GM12892 (cell line): ENCODE results near the gene STON1. TPM values are rescaled to one million over a fixed set of nuclear protein-coding genes. Genes with fewer than 3 reads are reported as not detected.
A peak's percentile ranks its signal among the peaks of the same experiment; 100 is the strongest.

Experiments
- DNase-seq: peaks from one replicate; pipeline ENCODE4 v3.0.0; 2011; ENCODE audit not compliant: insufficient read length
- FAIRE-seq: peaks from 2 replicates; lab custom pipeline; 2011; peaks lifted over from hg19 to GRCh38; lab: Jason Lieb, UNC
- POLR2A ChIP-seq: IDR thresholded peaks from 2 replicates; pipeline ENCODE4 v1.6.1; 2011; ENCODE audit warnings: low read depth, low read length, control low read depth
- POLR2AphosphoS5 ChIP-seq: IDR thresholded peaks from 2 replicates; pipeline ENCODE4 v1.6.1; 2011; ENCODE audit warnings: low read depth, low read length, control low read depth
- TAF1 ChIP-seq: IDR thresholded peaks from 2 replicates; pipeline ENCODE4 v1.6.1; 2011; ENCODE audit warnings: low read depth, mild to moderate bottlenecking, control low read depth, low read length, borderline replicate concordance
- polyA plus RNA-seq: library from polyadenylated mRNA; unstranded; fragments of >200 nt; gene quantifications from one replicate; pipeline ENCODE4 v1.2.1, GENCODE V29; 2012; ENCODE audit warnings: missing spikeins, inconsistent platforms; ENCODE audit not compliant: missing spikeins

Gene STON1, protein sequence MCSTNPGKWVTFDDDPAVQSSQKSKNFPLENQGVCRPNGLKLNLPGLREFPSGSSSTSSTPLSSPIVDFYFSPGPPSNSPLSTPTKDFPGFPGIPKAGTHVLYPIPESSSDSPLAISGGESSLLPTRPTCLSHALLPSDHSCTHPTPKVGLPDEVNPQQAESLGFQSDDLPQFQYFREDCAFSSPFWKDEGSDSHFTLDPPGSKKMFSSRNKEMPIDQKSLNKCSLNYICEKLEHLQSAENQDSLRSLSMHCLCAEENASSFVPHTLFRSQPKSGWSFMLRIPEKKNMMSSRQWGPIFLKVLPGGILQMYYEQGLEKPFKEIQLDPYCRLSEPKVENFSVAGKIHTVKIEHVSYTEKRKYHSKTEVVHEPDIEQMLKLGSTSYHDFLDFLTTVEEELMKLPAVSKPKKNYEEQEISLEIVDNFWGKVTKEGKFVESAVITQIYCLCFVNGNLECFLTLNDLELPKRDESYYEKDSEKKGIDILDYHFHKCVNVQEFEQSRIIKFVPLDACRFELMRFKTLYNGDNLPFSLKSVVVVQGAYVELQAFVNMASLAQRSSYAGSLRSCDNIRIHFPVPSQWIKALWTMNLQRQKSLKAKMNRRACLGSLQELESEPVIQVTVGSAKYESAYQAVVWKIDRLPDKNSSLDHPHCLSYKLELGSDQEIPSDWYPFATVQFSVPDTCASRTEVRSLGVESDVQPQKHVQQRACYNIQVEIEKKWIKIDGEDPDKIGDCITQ
- polyA plus RNA-seq, result 0.68 TPM

DNA sequence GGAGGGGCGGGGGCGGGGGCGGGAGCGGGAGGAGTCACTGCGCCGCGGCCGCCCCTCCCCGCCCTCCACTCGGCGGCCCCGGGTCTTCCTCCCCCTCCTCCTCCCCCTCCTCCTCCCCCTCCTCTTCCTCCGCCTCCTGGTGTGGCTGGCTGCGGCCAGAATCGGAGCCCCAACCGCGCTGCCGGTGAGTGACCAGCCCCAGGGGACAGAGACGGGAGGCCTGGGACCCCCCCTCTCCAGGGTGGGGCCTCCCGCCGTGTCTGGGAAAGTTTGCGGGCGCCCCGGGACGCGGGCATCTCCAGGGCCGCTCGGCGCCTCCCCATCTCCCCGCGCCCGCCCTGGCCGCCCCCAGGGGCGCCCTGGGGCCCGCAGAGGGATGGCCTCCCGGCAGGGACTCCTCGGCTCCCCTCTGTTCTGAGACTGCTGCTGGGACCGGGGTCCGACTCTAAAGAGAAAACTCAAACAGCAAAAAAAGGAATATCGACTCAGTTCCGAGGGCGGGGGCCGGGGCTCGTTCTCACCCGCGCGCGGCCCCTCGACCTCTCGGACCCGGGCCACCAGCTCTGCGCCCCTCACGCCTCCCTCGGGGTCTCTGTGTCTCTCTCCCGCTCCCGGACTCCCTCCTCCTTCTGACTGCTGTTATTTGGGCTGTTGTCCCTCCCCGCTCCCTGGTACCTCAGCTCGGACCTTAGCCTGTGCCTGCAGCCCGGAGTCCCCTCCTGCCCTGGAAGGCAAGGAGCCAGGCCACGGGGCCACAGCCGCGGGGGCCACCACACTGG, at the start of gene STON1:
TSS of gene STON1 (plus strand) at position 122 of the 779 bp plus-strand sequence. CDS start 50,480 bp downstream, outside the sequence.
- FAIRE-seq (no peak), DNase-seq (peak; percentile 38)
- no peak for TF ChIP-seq POLR2A
- TF ChIP-seq TAF1, result no peak
- no peak for TF ChIP-seq POLR2AphosphoS5

DNA sequence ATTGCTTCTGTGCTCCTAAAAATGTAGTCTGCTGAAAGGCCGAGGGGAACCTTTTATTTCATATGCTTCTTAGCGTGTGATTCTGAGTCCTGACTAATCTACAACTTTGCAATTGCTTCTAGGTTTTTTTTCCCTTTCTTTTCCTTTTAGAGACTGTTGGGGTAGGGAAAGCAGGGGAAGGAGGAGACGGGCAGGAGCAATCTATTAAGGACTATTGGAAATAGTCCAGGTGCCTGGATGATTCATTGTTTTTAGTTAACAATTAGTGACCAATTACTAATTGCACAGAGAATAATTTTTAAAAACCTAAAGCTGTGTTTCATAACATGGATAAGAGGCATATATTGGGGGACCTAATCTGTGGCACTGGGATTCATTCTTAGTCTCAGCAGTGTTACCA, 49.4 kb upstream of the STON1 start:
- DNase-seq (no peak), FAIRE-seq (no peak)
- TF ChIP-seq POLR2AphosphoS5 (no peak), TAF1 (no peak), POLR2A (no peak)

DNA sequence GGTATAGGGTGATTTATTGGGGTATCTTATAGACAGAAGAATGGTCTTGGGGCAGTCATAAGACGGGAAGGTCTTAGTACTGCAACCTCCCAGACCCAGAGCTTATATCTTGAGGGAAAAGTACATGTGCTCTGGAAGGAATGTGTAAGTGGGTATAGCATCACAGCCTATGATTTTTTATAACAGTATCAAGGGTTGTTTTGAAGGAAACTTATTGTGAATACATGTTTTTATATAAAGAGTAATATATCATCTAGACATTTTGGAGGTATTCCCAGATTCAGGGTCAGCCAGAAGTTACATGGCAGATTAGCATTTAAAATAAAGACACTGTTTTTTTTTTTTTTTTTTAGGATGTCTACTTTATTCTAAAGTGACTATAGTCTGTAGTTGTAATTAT, 47.6 kb upstream of the STON1 start:
- FAIRE-seq (no peak), DNase-seq (no peak)
- TF ChIP-seq POLR2AphosphoS5 (no peak), POLR2A (no peak), TAF1 (no peak)

DNA sequence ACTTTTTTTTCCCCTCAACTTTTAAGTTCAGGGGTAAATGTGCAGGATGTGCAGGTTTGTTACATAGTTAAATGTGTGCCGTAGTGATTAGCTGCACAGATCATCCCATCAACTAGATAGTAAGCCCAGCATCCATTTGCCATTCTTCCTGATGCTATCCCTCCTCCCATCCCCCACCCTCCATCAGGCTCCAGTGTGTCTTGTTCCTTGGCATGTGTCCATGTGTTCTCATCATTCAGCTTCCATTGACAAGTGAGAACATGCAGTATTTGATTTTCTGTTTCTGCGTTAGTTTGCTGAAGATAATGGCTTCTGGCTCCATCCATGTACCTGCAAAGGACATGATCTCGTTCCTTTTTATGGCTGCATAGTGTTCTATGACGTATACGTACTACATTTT, 47.2 kb upstream of the STON1 start:
- no peak for FAIRE-seq
- TF ChIP-seq POLR2A, result no peak
- TF ChIP-seq TAF1, result no peak
- TF ChIP-seq POLR2AphosphoS5, result no peak
- no peak for DNase-seq

DNA sequence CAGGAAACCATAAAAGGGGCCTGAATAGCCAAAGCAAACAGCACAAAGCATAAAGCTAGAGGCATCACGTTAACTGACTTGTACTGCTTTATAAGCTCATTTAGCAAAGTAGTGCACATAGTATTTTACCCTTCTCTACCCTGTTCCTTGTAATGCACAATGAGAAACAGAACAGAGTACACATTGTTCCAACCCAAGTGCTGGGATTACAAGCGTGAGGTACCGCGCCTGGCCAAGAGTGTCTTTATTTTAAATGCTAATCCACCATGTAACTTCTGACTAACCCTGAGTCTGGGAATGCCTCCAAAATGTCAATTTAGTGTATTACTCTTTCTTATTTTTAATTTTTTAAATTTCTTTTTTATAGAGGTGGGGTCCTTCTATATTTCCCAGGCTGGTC, 46.4 kb upstream of the STON1 start:
- TF ChIP-seq TAF1, result no peak
- no peak for TF ChIP-seq POLR2AphosphoS5
- TF ChIP-seq POLR2A, result no peak
- DNase-seq, result no peak
- no peak for FAIRE-seq

DNA sequence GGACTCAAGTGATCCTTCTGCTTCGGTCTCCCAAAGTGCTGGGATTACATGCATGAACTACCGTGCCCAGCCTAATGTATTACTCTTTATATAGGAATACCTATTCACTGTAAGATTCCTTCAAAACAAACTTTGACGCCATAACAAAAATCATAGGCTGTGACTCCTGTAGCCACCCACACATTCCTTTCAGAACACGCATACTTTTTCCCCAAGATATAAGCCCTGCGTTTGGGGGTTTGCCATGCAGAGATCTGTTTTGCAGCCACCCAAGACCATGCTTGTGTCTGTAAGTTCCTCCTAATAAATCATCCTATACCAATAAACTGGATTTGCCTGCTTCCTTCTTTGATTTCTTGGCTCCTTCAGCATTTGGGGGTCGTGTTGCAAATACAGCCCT, 46.0 kb upstream of the STON1 start:
- TF ChIP-seq POLR2A, result no peak
- TF ChIP-seq POLR2AphosphoS5, result no peak
- TF ChIP-seq TAF1, result no peak
- no peak for DNase-seq
- no peak for FAIRE-seq

DNA sequence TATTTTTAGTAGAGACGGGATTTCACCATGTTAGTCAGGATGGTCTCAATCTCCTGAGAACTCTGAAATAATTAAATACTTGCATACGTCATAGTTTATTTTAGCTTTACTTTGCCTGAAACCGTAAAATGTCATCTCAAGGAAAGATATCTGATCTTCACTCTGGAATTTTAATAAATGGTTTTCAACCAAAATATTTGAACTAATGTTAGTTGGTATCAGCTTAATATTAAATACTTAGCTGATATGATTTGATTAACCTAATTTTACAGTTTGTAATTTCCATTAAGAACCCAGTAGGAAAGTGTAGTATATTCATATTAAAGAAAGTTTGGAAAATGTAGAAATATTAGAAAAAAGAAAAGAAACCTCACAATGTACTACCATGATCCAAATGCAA, 41.4 kb upstream of the STON1 start:
- FAIRE-seq, result no peak
- no peak for TF ChIP-seq POLR2A
- no peak for TF ChIP-seq POLR2AphosphoS5
- no peak for TF ChIP-seq TAF1
- no peak for DNase-seq

DNA sequence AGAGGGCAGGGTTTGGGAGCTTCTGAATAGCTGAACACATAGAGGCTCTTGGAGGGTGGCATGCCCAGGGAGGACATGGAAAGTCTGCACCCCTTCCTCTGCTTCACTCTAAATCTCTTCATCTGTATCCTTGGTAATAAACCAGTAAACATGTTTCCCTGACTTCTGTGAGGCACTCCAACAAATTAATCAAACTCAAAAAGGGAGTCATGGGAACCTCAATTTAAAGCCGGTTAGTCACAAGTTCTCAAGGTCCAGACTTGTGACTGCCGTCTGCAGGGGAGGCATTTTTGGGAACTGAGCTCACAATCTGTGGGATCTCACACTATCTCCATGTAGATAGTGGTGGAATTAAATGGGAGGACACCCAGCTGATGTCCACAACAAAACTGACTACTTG, 33.1 kb upstream of the STON1 start:
- no peak for DNase-seq
- TF ChIP-seq POLR2A (no peak), POLR2AphosphoS5 (no peak), TAF1 (no peak)
- FAIRE-seq, result no peak

DNA sequence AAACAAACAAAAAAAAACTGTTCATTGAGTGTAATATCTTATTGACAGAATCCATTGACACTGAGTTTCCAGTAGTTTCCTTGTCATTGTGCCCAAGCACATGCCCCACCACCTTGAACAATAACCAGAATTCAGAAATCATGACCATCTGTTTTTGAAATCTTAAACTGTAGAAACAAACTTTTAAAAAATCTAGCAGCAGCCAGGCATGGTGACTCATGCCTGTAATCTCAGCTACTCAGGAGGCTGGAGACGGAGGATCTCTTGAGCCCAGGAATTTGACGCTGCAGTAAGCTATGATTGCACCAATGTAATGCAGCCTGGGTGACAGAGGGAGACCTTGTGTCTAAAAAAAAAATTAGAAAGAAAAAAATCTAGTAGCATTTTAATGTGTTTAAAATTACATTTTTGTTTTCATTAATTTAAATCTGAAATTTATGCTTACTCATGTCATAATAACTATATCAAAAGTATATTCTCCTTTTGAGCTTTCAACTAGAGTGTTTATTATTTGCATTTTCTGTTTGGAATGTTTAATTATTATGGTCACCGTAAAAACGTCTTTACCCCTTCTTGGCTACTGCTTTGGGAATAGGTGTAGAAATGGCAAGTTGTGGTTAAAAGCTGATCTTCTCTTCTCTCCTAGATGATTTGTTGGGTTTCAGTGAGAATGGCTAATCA, 25.2 kb upstream of the STON1 start:
- no peak for FAIRE-seq
- TF ChIP-seq POLR2AphosphoS5, result no peak
- no peak for TF ChIP-seq TAF1
- no peak for TF ChIP-seq POLR2A
- no peak for DNase-seq

DNA sequence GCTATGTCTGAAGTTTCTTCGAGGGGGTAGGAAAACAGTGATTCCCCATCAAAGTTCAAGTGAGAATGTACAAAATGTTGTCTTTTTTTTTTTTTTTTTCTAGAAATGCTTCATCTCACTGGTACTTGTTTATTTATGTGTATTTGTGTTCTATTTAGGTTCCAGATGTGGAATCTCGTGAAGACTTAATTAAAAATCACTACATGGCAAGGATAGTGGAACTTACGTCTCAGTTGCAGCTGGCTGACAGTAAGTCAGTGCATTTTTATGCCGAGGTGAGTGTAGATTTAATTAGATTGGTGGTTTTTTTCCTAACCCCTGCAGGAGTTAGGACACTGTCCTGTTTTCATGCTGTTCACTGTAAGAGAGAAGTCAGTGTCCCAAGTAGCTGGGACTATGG, 22.8 kb upstream of the STON1 start:
- TF ChIP-seq POLR2AphosphoS5 (no peak), POLR2A (no peak), TAF1 (no peak)
- no peak for FAIRE-seq
- DNase-seq, result no peak
